A673 (cell line): ENCODE measurements around the gene MYO5B. TPM values are rescaled to one million over a fixed set of nuclear protein-coding genes. Genes with fewer than 3 reads are reported as not detected.

Source experiments
- BruUV-seq: library from RNA; stranded (reverse); fragments of 400-500 nt; replicated peaks from 2 replicates; lab custom pipeline; 2021; lab: Mats Ljungman, UMichigan
- CTCF ChIA-PET: fragments of 300-600 bp; sonication (Branson Sonifier 250); formaldehyde crosslinking; loops from one replicate; lab custom pipeline; 2022; ENCODE audit warnings: antibody characterized with exemption; lab: Charles Lee
- POLR2A ChIA-PET: fragments of 300-600 bp; sonication (Branson Sonifier 250); formaldehyde crosslinking; loops from one replicate; lab custom pipeline; 2022; ENCODE audit warnings: antibody characterized with exemption; ENCODE audit not compliant: low non-redundant PET; lab: Charles Lee
- DNase-seq: peaks from one replicate; pipeline ENCODE4 v3.0.0-alpha.2; 2015; ENCODE audit warnings: low spot score
- H3K27ac ChIP-seq: fragments of 200-600 bp; sonication (generic); 2 replicates; pipeline ENCODE4 v1.5.1; 2016; ENCODE audit warnings: mixed run types, low read depth, mild to moderate bottlenecking, mixed read lengths, antibody characterized with exemption, low read length; ENCODE audit not compliant: poor library complexity, severe bottlenecking
- H3K27me3 ChIP-seq: fragments of 200-600 bp; sonication (generic); replicated peaks from 2 replicates; pipeline ENCODE4 v1.6.1; 2017; ENCODE audit warnings: mixed run types, low read depth, mild to moderate bottlenecking, mixed read lengths, antibody characterized with exemption, low read length; ENCODE audit not compliant: insufficient read depth, poor library complexity
- H3K36me3 ChIP-seq: fragments of 200-600 bp; sonication (generic); 2 replicates; pipeline ENCODE4 v1.6.1; 2016; ENCODE audit warnings: mixed run types, mild to moderate bottlenecking, mixed read lengths, antibody characterized with exemption, low read length; ENCODE audit not compliant: insufficient read depth, poor library complexity, severe bottlenecking
- H3K4me1 ChIP-seq: fragments of 200-600 bp; sonication (generic); 2 replicates; pipeline ENCODE4 v1.6.1; 2017; ENCODE audit warnings: mixed run types, mild to moderate bottlenecking, mixed read lengths, antibody characterized with exemption, low read length; ENCODE audit not compliant: insufficient read depth, poor library complexity, severe bottlenecking
- H3K4me3 ChIP-seq: fragments of 200-600 bp; sonication (generic); 2 replicates; pipeline ENCODE4 v1.5.1; 2016; ENCODE audit warnings: low read depth, mixed run types, mild to moderate bottlenecking, mixed read lengths, low read length; ENCODE audit not compliant: poor library complexity, severe bottlenecking
- H3K9me3 ChIP-seq: fragments of 200-600 bp; sonication (generic); 2 replicates; pipeline ENCODE4 v1.6.1; 2016; ENCODE audit warnings: mixed run types, low read depth, mild to moderate bottlenecking, mixed read lengths, antibody characterized with exemption, low read length; ENCODE audit not compliant: poor library complexity, severe bottlenecking
- CTCF ChIP-seq: fragments of 300-800, 200-600 bp; sonication (generic); conservative IDR thresholded peaks from 2 replicates; pipeline ENCODE4 v1.5.1; 2017; ENCODE audit warnings: low read depth, mild to moderate bottlenecking, antibody characterized with exemption, low read length, moderate library complexity, mixed read lengths
- EZH2 ChIP-seq: fragments of 200-600 bp; sonication (generic); IDR thresholded peaks from 2 replicates; pipeline ENCODE4 v1.6.1; 2017; ENCODE audit warnings: borderline replicate concordance, low read depth, mild to moderate bottlenecking, mixed read lengths, antibody characterized with exemption, low read length; ENCODE audit not compliant: poor library complexity, severe bottlenecking
- intact Hi-C: fragments of 100-400 bp; cut with micrococcal nuclease; formaldehyde crosslinking; loops from one replicate; pipeline ENCODE4 v1.10.0; 2022; ENCODE audit not compliant: unreplicated experiment
- total RNA-seq: library from RNA; stranded (reverse); gene quantifications from 2 replicates; pipeline ENCODE4 v1.2.3, GENCODE V29; 2021

The MYO5B gene
- total RNA-seq, 1 experiment from 2014 or later = 0.30 TPM

- intact Hi-C loops = no loop called here
- POLR2A ChIA-PET = no interaction called here
- CTCF ChIA-PET = no interaction called here
- Histone ChIP-seq H3K36me3 (no peaks in the 10 kb centered on the region), H3K4me1 (no peaks in the 10 kb centered on the region), H3K4me3 (no peak overlapping the region), H3K27me3 (no peaks in the 10 kb centered on the region), H3K27ac (no peak overlapping the region), H3K9me3 (no peaks in the 10 kb centered on the region)
- no peak for DNase-seq
- TF ChIP-seq CTCF (no peak), EZH2 (no peak)
- BruUV-seq = no TSS peak
Observed at GRCh38 chr18:49845629-49846360, 349.2 kb downstream of the MYO5B start.

GRCh38 chr18:49844903-49845302 is 350.0 kb downstream of the MYO5B start:
- Histone ChIP-seq H3K27me3 (no peaks in the 10 kb centered on the region), H3K4me3 (no peak overlapping the region), H3K9me3 (no peaks in the 10 kb centered on the region), H3K4me1 (no peaks in the 10 kb centered on the region), H3K36me3 (no peaks in the 10 kb centered on the region), H3K27ac (no peak overlapping the region)
- intact Hi-C loops = no loop called here
- TF ChIP-seq EZH2 (no peak), CTCF (no peak)
- BruUV-seq = no TSS peak
- ChIA-PET POLR2A (interaction anchor here (0.5 kb wide), 1 partner anchor 257 kb away, joined by 15 read pairs; no protein-coding TSS in a partner anchor), CTCF (no interaction called here)
- no peak for DNase-seq

- intact Hi-C loops = no loop called here
- H3K9me3 ChIP-seq = no peaks in the 10 kb centered on the region
- no peak for TF ChIP-seq CTCF
- TF ChIP-seq EZH2 = no peak
- POLR2A ChIA-PET = no interaction called here
- no peaks in the 10 kb centered on the region for H3K27me3 ChIP-seq
- no peaks in the 10 kb centered on the region for H3K4me1 ChIP-seq
- H3K27ac ChIP-seq = no peak overlapping the region
- BruUV-seq = no TSS peak
- CTCF ChIA-PET = no interaction called here
- H3K36me3 ChIP-seq = no peaks in the 10 kb centered on the region
- H3K4me3 ChIP-seq = no peak overlapping the region
- no peak for DNase-seq
Observed at GRCh38 chr18:49843778-49844625, 350.9 kb downstream of the MYO5B start.
